ENCODE results near the gene CEP131.
"Not testable (repeated sequence)": the region's sequence is repeated elsewhere in the genome, so short reads cannot be mapped to it uniquely, and the experiment has no call there.

Gene CEP131

GRCh38 chr17:81231766-81232581, 9.2 kb upstream of the CEP131 start:
- TF ChIP-seq, protein P1, sequence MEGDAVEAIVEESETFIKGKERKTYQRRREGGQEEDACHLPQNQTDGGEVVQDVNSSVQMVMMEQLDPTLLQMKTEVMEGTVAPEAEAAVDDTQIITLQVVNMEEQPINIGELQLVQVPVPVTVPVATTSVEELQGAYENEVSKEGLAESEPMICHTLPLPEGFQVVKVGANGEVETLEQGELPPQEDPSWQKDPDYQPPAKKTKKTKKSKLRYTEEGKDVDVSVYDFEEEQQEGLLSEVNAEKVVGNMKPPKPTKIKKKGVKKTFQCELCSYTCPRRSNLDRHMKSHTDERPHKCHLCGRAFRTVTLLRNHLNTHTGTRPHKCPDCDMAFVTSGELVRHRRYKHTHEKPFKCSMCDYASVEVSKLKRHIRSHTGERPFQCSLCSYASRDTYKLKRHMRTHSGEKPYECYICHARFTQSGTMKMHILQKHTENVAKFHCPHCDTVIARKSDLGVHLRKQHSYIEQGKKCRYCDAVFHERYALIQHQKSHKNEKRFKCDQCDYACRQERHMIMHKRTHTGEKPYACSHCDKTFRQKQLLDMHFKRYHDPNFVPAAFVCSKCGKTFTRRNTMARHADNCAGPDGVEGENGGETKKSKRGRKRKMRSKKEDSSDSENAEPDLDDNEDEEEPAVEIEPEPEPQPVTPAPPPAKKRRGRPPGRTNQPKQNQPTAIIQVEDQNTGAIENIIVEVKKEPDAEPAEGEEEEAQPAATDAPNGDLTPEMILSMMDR (IDR thresholded peaks at IDR 0.05; ENCODE audit: borderline replicate concordance, control extremely low read depth, extremely low read depth, insufficient read depth, missing control alignments), result no peak
- in situ Hi-C loops (cut with MboI; ENCODE audit: low sequenced_read_pairs, unreplicated experiment), result no loop called here

DNA sequence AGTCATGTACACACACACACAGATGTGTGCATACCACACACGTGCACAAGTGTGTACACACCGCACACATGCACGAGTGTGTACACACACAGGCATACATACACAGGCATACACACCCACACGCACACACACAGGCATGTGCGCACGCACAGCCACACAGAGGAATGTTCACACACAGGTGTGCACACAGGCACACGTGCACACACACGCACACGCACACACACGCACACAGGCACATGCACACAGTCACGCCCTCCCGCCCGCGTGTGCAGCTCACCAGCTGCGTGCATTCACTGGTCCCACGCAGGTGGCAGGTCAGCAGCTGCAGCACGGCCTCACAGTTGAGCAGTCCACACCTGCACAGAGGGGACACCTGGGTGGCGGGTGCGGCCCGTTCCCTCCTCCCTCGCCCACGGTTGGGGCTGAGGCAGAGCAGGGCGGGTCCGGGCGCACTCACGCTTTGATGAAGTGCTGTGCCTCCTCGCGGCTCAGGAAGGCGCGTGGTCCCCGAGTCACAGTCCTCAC, 8.4 kb upstream of the CEP131 start:
- no peak for DNase-seq (ENCODE audit: low spot score)
- TF ChIP-seq, protein P1 (IDR thresholded peaks at IDR 0.05; ENCODE audit: borderline replicate concordance, control extremely low read depth, extremely low read depth, insufficient read depth, missing control alignments), result no peak
- in situ Hi-C loops (cut with MboI; ENCODE audit: low sequenced_read_pairs, unreplicated experiment), result no loop called here

More at GRCh38 chr17:81231766-81232581, 9.2 kb upstream of the CEP131 start:
- no peak for DNase-seq (ENCODE audit: low spot score)

DNA sequence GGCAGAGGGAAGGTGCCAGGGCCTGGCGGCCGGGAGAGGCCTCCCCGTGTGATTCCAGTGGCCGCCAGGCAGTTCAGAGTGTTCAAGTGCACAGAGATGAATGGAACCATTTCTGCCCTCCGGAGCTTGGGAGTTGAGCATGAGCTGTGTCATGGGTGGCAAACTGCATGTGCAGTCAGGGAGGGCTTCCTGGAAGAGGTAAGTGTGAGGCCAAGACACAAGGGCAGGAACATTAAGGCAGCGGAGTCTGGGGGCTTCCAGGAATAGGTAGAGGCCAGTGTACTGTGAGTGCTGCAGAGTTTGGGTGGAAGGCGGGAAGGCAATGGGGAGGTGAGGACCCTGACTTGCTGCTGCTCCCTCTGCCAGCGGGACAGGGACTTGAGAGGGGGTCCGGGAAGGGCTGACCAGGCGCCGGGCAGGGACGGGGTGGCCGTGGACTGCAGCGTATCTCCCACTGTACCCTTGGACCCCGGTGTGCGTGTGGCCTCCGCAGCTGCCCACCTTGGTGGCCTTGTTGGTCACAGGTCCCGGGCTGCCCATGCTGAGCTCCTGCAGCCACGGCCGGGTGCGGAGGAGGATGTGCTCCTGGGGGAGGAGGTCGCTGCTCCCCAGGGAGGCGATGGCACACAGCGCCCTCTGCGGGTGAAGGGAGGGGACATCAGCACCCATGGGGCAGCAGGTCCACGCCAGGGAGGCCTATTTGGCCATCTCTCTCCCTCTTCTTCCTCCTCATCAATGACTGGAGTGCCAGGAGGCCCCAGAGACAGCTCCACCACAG, 7.5 kb upstream of the CEP131 start:
- TF ChIP-seq, protein P1 (IDR thresholded peaks at IDR 0.05; ENCODE audit: borderline replicate concordance, control extremely low read depth, extremely low read depth, insufficient read depth, missing control alignments), result peak; percentile 28
- in situ Hi-C loops (cut with MboI; ENCODE audit: low sequenced_read_pairs, unreplicated experiment), result no loop called here
- no peak for DNase-seq (ENCODE audit: low spot score)

DNA sequence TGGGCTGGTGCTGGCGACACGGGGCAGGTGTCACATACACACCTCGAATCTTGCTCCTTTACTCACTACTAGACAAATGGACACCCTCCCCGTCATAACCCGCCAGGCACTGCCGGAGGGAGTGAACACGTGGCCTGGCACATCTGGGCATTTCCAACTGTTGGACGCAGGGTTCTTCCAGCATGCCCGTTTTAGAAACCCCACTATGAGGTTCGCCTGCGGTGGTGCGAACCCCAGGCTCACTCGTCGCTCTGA, 6.8 kb upstream of the CEP131 start:
- in situ Hi-C loops (cut with MboI; ENCODE audit: low sequenced_read_pairs, unreplicated experiment), result no loop called here
- no peak for DNase-seq (ENCODE audit: low spot score)
- TF ChIP-seq, protein P1 (IDR thresholded peaks at IDR 0.05; ENCODE audit: borderline replicate concordance, control extremely low read depth, extremely low read depth, insufficient read depth, missing control alignments), result no peak

DNA sequence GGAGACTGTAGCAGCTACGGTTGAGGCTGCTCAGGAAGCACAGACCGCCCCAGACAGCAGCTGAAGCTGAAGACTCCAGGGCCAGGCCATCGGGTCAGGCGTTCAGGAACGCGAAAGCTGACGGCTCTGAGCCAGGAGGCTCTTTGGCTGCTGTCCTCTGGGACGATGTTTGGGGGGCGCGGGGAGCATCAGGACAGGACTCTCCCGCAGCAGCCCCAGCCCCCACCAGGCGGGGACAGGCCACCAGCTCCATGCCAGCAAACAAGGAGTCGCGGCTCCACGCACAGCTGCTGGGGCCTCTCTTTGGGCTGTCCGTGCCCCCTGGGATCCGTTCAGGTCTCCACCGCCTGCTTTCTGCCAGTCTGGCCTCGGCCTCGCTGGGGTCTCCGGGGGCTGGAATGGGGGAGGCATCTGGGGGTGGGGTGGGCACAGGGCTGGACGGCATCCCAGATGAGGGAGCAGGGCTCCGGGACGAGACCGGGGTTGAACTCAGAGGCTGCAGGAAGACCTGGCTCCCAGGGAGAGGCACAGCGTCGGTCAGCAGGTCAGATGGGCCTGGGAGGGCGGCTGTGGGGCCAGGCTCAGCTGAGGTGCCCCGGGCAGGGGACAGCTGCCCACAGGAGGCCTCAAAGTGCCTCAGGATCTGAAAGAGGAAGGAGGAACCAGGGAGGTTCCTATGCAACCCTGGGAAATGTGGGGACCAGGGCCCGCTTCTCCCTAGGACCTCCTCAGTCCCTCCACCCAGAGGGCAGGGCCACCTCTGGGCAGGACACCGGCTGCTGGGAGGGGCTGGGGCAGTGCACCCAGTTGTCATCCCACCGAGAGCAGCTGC, 6.3 kb upstream of the CEP131 start:
- DNase-seq (ENCODE audit: low spot score), result no peak
- TF ChIP-seq, protein P1 (IDR thresholded peaks at IDR 0.05; ENCODE audit: borderline replicate concordance, control extremely low read depth, extremely low read depth, insufficient read depth, missing control alignments), result no peak
- in situ Hi-C loops (cut with MboI; ENCODE audit: low sequenced_read_pairs, unreplicated experiment), result no loop called here

GRCh38 chr17:81228420-81228819, 5.7 kb upstream of the CEP131 start:
- TF ChIP-seq, protein P1 (IDR thresholded peaks at IDR 0.05; ENCODE audit: borderline replicate concordance, control extremely low read depth, extremely low read depth, insufficient read depth, missing control alignments), result no peak
- peak; percentile 70 for DNase-seq (ENCODE audit: low spot score)
- in situ Hi-C loops (cut with MboI; ENCODE audit: low sequenced_read_pairs, unreplicated experiment), result no loop called here

GRCh38 chr17:81227630-81228029, 4.9 kb upstream of the CEP131 start:
- in situ Hi-C loops (cut with MboI; ENCODE audit: low sequenced_read_pairs, unreplicated experiment); DNase-seq (ENCODE audit: low spot score): not testable (repeated sequence)

Data from GM13976 (cell line).